B cell (primary cell): ENCODE results near the gene ARMH3. TPM values are rescaled to one million over a fixed set of nuclear protein-coding genes. Genes with fewer than 3 reads are reported as not detected.
A peak's percentile ranks its signal among the peaks of the same experiment; 100 is the strongest.

Experiments used
- ATAC-seq: fragments of 200-7000 bp; cut with Tn5 transposase; one replicate; pipeline ENCODE4 v1.10.0; 2021; ENCODE audit warnings: low read depth, mild to moderate bottlenecking, moderate number of reproducible peaks, moderate library complexity
- CTCF ChIA-PET: fragments of 350-600 bp; sonication (Branson Sonifier 250); formaldehyde crosslinking; loops from one replicate; lab custom pipeline; 2021; ENCODE audit warnings: antibody characterized with exemption, inconsistent platforms; lab: Charles Lee
- POLR2A ChIA-PET: fragments of 350-600 bp; sonication (Branson Sonifier 250); formaldehyde crosslinking; loops from one replicate; lab custom pipeline; 2021; ENCODE audit warnings: antibody characterized with exemption; lab: Charles Lee
- DNase-seq: peaks from one replicate; pipeline ENCODE4 v3.0.0; 2013
- H2AFZ ChIP-seq: 2 replicates; pipeline ENCODE4 v1.6.1; 2012; ENCODE audit warnings: mild to moderate bottlenecking, low read depth, low read length; ENCODE audit not compliant: insufficient read depth, poor library complexity, severe bottlenecking
- H3K27ac ChIP-seq, 2 donors: 1 replicate in 1 of 2; 2 replicates in 1 of 2; pipeline ENCODE4 v1.5.1; 2012 to 2013; ENCODE audit warnings: low read length in 2 of 2, mild to moderate bottlenecking in 2 of 2, moderate library complexity in 1 of 2
- H3K27me3 ChIP-seq, 4 experiments: fragments of 200-600 bp in 1 of 4; sonication (generic) in 1 of 4; replicated peaks in 1 of 4; 1 replicate in 2 of 4; 2 replicates in 2 of 4; pipeline versions ENCODE4 v1.6.1 to v1.7.0; 2013 to 2016; ENCODE audit warnings: low read length in 3 of 4, mild to moderate bottlenecking in 2 of 4, mixed read lengths in 1 of 4, moderate library complexity in 1 of 4; ENCODE audit not compliant: insufficient read depth in 4 of 4, control insufficient read depth in 3 of 4; ENCODE audit errors: control extremely low read depth in 1 of 4
- H3K36me3 ChIP-seq, 2 experiments: replicated peaks in 1 of 2; 1 replicate in 1 of 2; 2 replicates in 1 of 2; pipeline versions ENCODE4 v1.6.1 to v1.7.1; 2013; ENCODE audit warnings: low read length in 1 of 2; ENCODE audit not compliant: insufficient read depth in 2 of 2, control insufficient read depth in 1 of 2; ENCODE audit errors: control extremely low read depth in 1 of 2, extremely low read depth in 1 of 2
- H3K4me1 ChIP-seq, 2 donors: fragments of 200-600 bp in 1 of 2; sonication (generic) in 1 of 2; 1 replicate in 1 of 2; 2 replicates in 1 of 2; pipeline versions ENCODE4 v1.5.1 to v1.6.1; 2013 to 2017; ENCODE audit warnings: low read length in 2 of 2; ENCODE audit not compliant: control insufficient read depth in 2 of 2, insufficient read depth in 2 of 2
- H3K4me2 ChIP-seq: replicated peaks from 2 replicates; pipeline ENCODE3; 2012; ENCODE audit warnings: mild to moderate bottlenecking, low read depth, low read length; ENCODE audit not compliant: poor library complexity, severe bottlenecking
- H3K4me3 ChIP-seq, 5 experiments: fragments of 200-600 bp in 1 of 5; sonication (generic) in 1 of 5; 1 replicate in 3 of 5; 2 replicates in 2 of 5; pipeline versions ENCODE4 v1.5.1 to v1.7.0; 2011 to 2016; ENCODE audit warnings: low read length in 4 of 5, mild to moderate bottlenecking in 4 of 5, low read depth in 2 of 5, control low read depth in 1 of 5, moderate library complexity in 1 of 5; ENCODE audit not compliant: insufficient read depth in 1 of 5; ENCODE audit errors: control extremely low read depth in 1 of 5, extremely low read depth in 1 of 5
- H3K79me2 ChIP-seq: fragments of 200-600 bp; sonication (generic); one replicate; pipeline ENCODE4 v1.6.0; 2016; ENCODE audit warnings: low read length; ENCODE audit not compliant: control insufficient read depth, insufficient read depth
- H3K9ac ChIP-seq: fragments of 200-600 bp; sonication (generic); 2 replicates; pipeline ENCODE4 v1.6.1; 2017; ENCODE audit warnings: mild to moderate bottlenecking, low read length, moderate library complexity
- H3K9me3 ChIP-seq, 3 donors: one replicate each; pipeline versions ENCODE4 v1.6.1 to v1.7.1; 2013; ENCODE audit warnings: low read length in 2 of 3; ENCODE audit not compliant: control insufficient read depth in 2 of 3, insufficient read depth in 1 of 3; ENCODE audit errors: control extremely low read depth in 1 of 3
- H4K20me1 ChIP-seq: 2 replicates; pipeline ENCODE4 v1.6.0; 2012; ENCODE audit warnings: mild to moderate bottlenecking, low read length; ENCODE audit not compliant: insufficient read depth, control insufficient read depth, poor library complexity, severe bottlenecking
- H3K27ac Mint-ChIP-seq: one replicate; pipeline ENCODE4 v1.8.0; 2021; ENCODE audit warnings: mixed read lengths
- H3K27me3 Mint-ChIP-seq: one replicate; pipeline ENCODE4 v1.8.0; 2021; ENCODE audit warnings: mixed read lengths
- H3K4me1 Mint-ChIP-seq: one replicate; pipeline ENCODE4 v1.8.0; 2021; ENCODE audit warnings: mixed read lengths
- H3K4me3 Mint-ChIP-seq: one replicate; pipeline ENCODE4 v1.8.0; 2021; ENCODE audit warnings: mixed read lengths
- H3K9me3 Mint-ChIP-seq: one replicate; pipeline ENCODE4 v1.8.0; 2022; ENCODE audit warnings: mixed read lengths; ENCODE audit not compliant: insufficient read depth
- CTCF ChIP-seq: fragments of 200-600 bp; IDR thresholded peaks from one replicate; pipeline ENCODE4 v1.8.0; 2022; ENCODE audit warnings: antibody characterized with exemption, mild to moderate bottlenecking
- EZH2 ChIP-seq: IDR thresholded peaks from 2 replicates; pipeline ENCODE4 v1.6.1; 2012; ENCODE audit warnings: borderline replicate concordance, low read depth, mild to moderate bottlenecking, moderate library complexity, low read length; ENCODE audit not compliant: insufficient read depth, poor library complexity, severe bottlenecking
- WGBS: methylation state at CpG from one replicate; pipeline ENCODE4 v1.1.5; 2013; ENCODE audit warnings: missing lambda C conversion rate; ENCODE audit not compliant: insufficient coverage; 5-methylcytosine and 5-hydroxymethylcytosine counted together
- intact Hi-C: fragments of 100-400 bp; cut with micrococcal nuclease; formaldehyde crosslinking; loops from one replicate; pipeline ENCODE4 v1.10.0; 2022
- polyA plus RNA-seq: library from polyadenylated mRNA; depleted of rRNA; stranded (reverse); fragments of >200 nt; gene quantifications from 2 replicates; pipeline ENCODE4 v1.2.3, GENCODE V29; 2012
- total RNA-seq, 2 donors: library from RNA; stranded (reverse); fragments of 120-200 nt in 1 of 2; gene quantifications; 1 replicate in 1 of 2; 2 replicates in 1 of 2; pipeline versions ENCODE4 v1.2.3 to v1.2.4, GENCODE V29; 2013 to 2022

ARMH3 gene
- total and polyA plus RNA-seq, 2 donors (not counting 1 experiment from before 2014, with no cell fraction given): 33.4 to 40.7 TPM

GRCh38 chr10:101807158-101807557 is 248.8 kb downstream of the ARMH3 start:
- H3K4me1 Mint-ChIP-seq: peaks cover 16% of the 10 kb centered on the region
- POLR2A ChIA-PET: no interaction called here
- TF ChIP-seq CTCF: no peak
- no peak for TF ChIP-seq EZH2
- Histone ChIP-seq H3K36me3 (peaks cover 12 to 90% of the 10 kb centered on the region in 2 experiments), H3K9me3 (no peaks in the 10 kb centered on the region), H3K27ac (peak overlapping the region in 1 of 2 donors; percentile 3), H3K4me1 (peaks cover 0 to under 1% of the 10 kb centered on the region in 2 donors), H3K79me2 (peaks cover 95% of the 10 kb centered on the region), H3K9ac (no peak overlapping the region), H4K20me1 (peaks cover 92% of the 10 kb centered on the region), H3K4me3 (no peak overlapping the region), H3K4me2 (no peak overlapping the region), H3K27me3 (no peaks in the 10 kb centered on the region), H2AFZ (no peak overlapping the region)
- no peak overlapping the region for H3K27ac Mint-ChIP-seq
- CTCF ChIA-PET: interaction anchor here (1.4 kb wide), 1 partner anchor 34 kb away, joined by 4 read pairs; no protein-coding TSS in a partner anchor
- 86% methylated on average over 1 of the region's 1 CpG for WGBS
- ATAC-seq: no peak
- DNase-seq: no peak
- H3K9me3 Mint-ChIP-seq: no peaks in the 10 kb centered on the region
- intact Hi-C loops: no loop called here
- no peaks in the 10 kb centered on the region for H3K27me3 Mint-ChIP-seq
- no peak overlapping the region for H3K4me3 Mint-ChIP-seq

- H3K27ac ChIP-seq: no peak overlapping the region
- ChIA-PET POLR2A (interaction anchor here (0.6 to 1.2 kb wide), 4 partner anchors 15 to 1538 kb away, joined by 3 to 7 read pairs (median 3); partner anchors contain the start of gene OGA), CTCF (interaction anchor here (0.6 to 1.2 kb wide), 3 partner anchors 8 to 46 kb away, joined by 3 to 5 read pairs (median 3); no protein-coding TSS in a partner anchor)
- Mint-ChIP-seq H3K4me1 (peaks cover 11% of the 10 kb centered on the region), H3K27ac (no peak overlapping the region), H3K4me3 (no peak overlapping the region), H3K27me3 (no peaks in the 10 kb centered on the region), H3K9me3 (no peaks in the 10 kb centered on the region)
- intact Hi-C loops: no loop called here
- no peak overlapping the region for H3K4me2 ChIP-seq
- WGBS: no CpG with 5 or more reads among the region's 4 CpGs
- ATAC-seq: no peak
- no peak overlapping the region for H3K4me3 ChIP-seq
- peaks cover 92% of the 10 kb centered on the region for H3K79me2 ChIP-seq
- TF ChIP-seq EZH2 (no peak), CTCF (no peak)
- no peaks in the 10 kb centered on the region for H3K27me3 ChIP-seq
- H4K20me1 ChIP-seq: peaks cover 96% of the 10 kb centered on the region
- no peak overlapping the region for H2AFZ ChIP-seq
- H3K4me1 ChIP-seq: no peaks in the 10 kb centered on the region
- no peak for DNase-seq
- no peak overlapping the region for H3K9ac ChIP-seq
- no peaks in the 10 kb centered on the region for H3K9me3 ChIP-seq
- H3K36me3 ChIP-seq: peaks cover 8 to 93% of the 10 kb centered on the region in 2 experiments
Observed at GRCh38 chr10:101803511-101803910, 252.5 kb downstream of the ARMH3 start.
